VCaP (cell line): ENCODE results near the gene SYN1.

Source experiments
- H3K27ac ChIP-seq: fragments of 450-650 bp; 2 replicates; pipeline ENCODE4 v1.5.1; 2017
- CTCF ChIP-seq: fragments of 450-650 bp; conservative IDR thresholded peaks from 2 replicates; pipeline ENCODE4 v1.5.1; 2017; ENCODE audit warnings: mild to moderate bottlenecking, moderate library complexity

The SYN1 gene

GRCh38 chrX:47560934-47561658 is 58.6 kb downstream of the SYN1 start, which contains the start of gene ARAF:
Gene ARAF (plus strand): TSS chrX:47561205. CDS start chrX:47562968, 1,763 bp downstream.
- TF ChIP-seq CTCF: no peak
- peak within 1 kb of the TSS; percentile 84 for H3K27ac ChIP-seq

GRCh38 chrX:47560179-47560933 is 59.3 kb downstream of the SYN1 start:
- no peak for TF ChIP-seq CTCF
- peak overlapping the region; percentile 84 for H3K27ac ChIP-seq

- H3K27ac ChIP-seq: peak overlapping the region; percentile 84
- no peak for TF ChIP-seq CTCF
Observed at GRCh38 chrX:47558436-47558835, 61.2 kb downstream of the SYN1 start.

GRCh38 chrX:47556045-47556623 is 63.5 kb downstream of the SYN1 start:
- H3K27ac ChIP-seq: no peak overlapping the region
- no peak for TF ChIP-seq CTCF

- H3K27ac ChIP-seq: no peak overlapping the region
- no peak for TF ChIP-seq CTCF
Observed at GRCh38 chrX:47543496-47543895, 76.2 kb downstream of the SYN1 start.

- peak overlapping the region; percentile 77 for H3K27ac ChIP-seq
- TF ChIP-seq CTCF: peak; percentile 81
Observed at GRCh38 chrX:47540754-47541538, 78.7 kb downstream of the SYN1 start.
